ENCODE results near the gene RNF220. TPM values are rescaled to one million over a fixed set of nuclear protein-coding genes. Genes with fewer than 3 reads are reported as not detected.

Gene RNF220
- total RNA-seq, 4 donors from 2014 or later = 54.2 to 94.0 (median 88.8) TPM

DNA sequence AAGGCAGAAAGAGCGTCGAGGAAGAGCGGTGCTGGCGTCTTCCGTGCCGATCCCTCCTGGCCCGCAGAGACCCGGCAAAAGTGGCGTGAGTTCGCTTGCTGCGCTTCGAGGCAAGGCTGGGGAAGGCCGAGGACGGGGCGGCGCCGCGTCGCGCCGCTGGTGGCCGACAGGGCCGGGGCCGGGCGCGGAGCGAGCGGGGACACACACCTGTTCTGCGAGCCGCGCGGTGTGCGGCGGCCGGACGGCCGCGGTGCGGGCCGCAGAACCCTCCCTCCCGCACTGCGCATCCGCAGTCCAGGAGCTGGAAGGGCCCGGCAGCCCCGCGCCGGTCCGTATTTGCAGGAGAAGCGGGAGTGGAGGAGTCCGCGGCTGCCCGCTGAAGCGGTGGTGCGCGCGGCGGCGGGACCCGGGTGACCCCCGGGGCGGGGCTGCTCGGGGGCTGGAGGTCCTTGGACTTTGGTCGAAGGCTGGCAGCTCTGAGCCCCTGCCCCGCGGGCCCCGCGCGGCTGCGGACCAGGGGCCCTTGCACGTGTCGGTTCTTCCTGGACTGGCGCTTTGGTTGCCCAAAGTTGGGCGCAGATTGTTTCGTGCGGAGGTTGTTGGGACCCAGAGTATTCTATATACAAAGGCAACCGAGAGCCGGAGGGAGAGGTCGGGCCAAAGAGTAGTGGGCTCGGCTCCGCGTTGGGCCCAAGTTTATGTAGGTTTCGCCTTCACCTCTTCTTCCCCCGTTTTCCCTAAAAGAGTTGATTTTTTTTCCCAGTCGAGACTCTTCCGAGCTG, 2.6 kb downstream of the RNF220 start:
- DNase-seq (ENCODE audit: low spot score) = no peak

DNA sequence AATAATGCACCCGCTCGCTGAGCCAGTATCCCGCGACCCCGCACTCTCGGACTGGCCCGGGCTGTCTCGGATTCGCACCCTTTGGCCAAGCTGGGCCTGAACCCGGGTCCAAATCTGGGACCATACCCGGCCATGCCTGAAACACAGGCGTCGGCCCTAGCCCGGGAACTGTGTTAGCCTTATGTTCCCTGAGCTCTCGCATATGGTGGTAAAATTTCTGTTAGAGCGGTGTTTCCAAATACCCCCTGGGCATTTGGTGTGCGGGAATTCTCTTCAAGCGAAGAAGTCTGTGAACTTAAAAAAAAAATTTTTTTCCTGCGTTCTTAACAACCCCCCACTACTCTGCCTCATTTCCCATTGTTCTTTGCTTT, 3.1 kb downstream of the RNF220 start:
- no peak for ATAC-seq (ENCODE audit: low FRiP score)
- no peak for DNase-seq (ENCODE audit: low spot score)
- no peak for TF ChIP-seq CTCF (IDR thresholded peaks at IDR 0.05)

More for the DNA sequence above, 2.6 kb downstream of the RNF220 start:
- ATAC-seq (ENCODE audit: low FRiP score) = no peak
- no peak for TF ChIP-seq CTCF (IDR thresholded peaks at IDR 0.05)

DNA sequence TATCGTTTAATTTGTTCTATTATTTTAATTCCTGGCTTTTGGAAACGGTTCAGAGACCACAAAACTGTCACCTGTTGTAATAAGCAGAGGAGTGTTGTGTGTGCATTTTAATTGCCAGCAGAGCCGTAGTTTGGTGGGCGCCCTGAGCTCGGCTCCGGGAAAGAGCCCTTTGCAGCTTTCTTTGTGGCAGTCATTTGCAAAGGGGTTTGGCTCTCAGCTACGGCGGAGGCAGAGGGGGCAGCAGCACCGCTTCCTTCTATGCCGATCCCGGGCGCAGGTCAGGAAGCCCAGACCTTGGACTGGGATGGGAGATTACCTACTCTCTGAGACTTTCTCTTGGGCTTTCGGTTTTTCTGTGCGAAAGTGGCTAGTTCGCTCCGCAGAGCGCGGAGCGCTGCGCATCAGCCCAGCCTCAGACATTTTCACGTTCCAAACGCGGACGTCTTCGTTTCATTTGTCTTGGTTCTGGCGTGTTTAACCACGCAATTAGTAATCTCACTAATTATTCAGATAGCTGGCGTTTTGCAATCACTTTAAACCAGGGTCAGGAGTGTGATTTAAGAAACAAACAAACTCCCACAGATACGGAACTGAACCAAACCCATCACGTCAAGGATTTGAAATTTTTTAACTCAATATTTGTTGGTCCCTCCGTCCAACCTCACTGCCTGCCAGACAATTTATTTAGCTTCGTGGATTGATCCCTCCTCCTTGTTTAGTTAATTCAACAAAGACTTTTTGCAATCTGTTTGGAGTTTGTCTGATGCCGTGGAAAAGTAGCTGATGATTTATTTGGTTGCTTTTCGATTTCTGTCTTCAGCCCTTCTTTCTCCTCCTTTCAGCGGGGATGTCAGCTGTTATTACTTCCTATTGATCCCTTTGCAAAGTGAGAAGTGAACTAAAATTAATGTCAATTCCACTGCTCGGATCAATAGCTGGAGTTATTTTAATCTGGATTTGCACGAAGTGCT, 3.9 kb downstream of the RNF220 start:
- ATAC-seq (ENCODE audit: low FRiP score) = no peak
- TF ChIP-seq CTCF (IDR thresholded peaks at IDR 0.05) = no peak
- no peak for DNase-seq (ENCODE audit: low spot score)

DNA sequence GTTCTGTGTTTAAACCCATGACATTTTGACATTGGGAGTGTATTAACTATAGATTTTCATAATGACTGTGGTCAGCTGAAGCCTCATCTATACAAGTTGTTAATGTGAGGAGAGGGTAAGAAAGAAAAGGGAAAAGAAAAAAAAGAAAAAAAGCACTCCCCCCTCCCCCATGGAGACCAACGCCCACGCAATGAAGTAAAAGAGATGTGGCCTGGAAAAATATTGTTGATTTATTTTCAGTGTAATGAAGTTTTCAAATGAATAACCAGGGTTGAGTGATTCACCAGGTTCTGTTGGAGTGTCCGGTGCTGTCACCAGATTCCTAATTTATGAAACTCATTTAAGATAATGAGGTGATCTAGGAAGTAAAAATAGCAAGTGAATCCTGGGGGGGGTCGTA, 4.7 kb downstream of the RNF220 start:
- TF ChIP-seq CTCF (IDR thresholded peaks at IDR 0.05) = no peak
- DNase-seq (ENCODE audit: low spot score) = no peak
- no peak for ATAC-seq (ENCODE audit: low FRiP score)

- no peak for TF ChIP-seq CTCF (IDR thresholded peaks at IDR 0.05)
- no peak for DNase-seq (ENCODE audit: low spot score)
These were observed 6.8 kb downstream of the RNF220 start for GRCh38 chr1:44411861-44412260.

DNA sequence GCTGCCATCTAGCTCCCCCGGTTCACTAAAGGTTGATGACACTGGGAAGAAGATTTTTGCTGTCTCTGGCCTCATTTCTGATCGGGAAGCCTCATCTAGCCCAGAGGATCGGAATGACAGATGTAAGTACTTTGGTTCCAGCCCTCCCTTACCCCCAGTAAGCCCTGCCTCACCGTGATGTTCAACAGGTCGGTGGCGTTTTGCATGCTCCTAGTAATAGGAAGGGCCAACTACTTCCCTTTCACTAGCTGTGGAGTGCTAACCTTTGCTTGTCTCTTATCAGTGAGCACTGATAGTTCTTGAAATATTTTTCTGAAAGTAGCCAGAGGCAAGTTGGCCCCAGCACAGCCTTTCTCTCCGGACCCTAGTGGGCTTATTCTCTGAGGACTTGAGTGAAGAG, 7.5 kb downstream of the RNF220 start:
- ATAC-seq (ENCODE audit: low FRiP score) (no peak), DNase-seq (ENCODE audit: low spot score) (no peak)
- no peak for TF ChIP-seq CTCF (IDR thresholded peaks at IDR 0.05)

More at GRCh38 chr1:44411861-44412260, 6.8 kb downstream of the RNF220 start:
- no peak for ATAC-seq (ENCODE audit: low FRiP score)

All from omental fat pad (tissue), 4 donors.